HG03280 (cell line): ENCODE results near the gene NDUFAF5.

Source experiments
- ATAC-seq: cut with Tn5 transposase; IDR thresholded peaks from one replicate; pipeline ENCODE4 v1.9.1; 2021; ENCODE audit warnings: mild to moderate bottlenecking, moderate library complexity; ENCODE audit not compliant: unreplicated experiment

NDUFAF5 gene

DNA sequence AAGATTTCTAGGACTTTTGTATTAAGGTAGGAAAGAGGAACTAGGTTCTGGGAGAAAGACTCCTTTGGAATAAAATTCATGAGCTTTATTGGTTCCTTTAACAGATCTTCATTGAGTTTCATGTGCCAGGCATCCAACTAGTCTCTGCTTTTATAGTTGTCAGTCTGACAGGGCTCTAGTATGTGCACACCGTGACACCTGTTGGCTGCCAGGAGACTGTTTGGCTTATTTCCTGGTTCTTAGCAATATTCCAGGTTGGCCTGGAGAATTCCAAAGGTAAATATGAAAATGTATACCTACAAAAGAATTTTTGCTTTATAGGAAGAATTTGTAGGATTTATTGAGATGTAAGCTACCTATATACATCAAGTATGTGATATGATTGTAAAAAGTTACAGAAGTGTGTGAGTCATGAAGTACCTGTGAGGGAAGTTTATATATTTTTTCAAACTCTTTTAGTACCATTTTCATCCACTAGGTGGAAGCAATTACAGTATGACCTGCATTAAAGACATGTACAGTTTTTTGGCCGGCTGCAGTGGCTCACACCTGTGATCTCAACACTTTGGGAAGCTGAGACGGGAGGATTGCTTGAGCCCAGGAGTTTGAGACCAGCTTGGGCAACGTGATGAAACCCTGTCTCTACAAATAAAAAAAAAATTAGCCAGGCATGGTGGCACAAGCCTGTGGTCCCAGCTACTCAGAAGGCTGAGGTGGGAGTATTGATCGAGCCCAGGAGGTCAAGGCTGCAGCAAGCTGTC lies 35.2 kb downstream of the NDUFAF5 start:
- peak; percentile 78 for ATAC-seq

DNA sequence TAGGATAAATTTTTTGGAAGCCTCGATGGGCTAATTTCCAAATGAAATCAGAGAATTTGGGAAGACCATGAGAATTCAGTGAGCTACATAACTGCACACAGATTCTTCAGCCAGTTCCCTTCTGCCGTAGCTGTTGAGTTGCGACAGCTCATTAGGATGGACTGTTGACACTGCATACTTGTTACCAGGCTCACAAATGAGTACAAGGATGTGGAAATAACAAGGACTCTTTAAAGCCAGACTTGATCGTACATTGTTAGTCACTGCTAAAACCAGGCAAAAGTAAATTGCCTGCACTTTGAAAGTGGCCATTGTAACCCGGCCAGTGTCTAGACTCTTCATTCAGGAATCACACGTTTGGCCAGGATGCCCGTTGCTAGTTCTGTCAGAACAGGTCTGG lies 37.0 kb downstream of the NDUFAF5 start:
- no peak for ATAC-seq

DNA sequence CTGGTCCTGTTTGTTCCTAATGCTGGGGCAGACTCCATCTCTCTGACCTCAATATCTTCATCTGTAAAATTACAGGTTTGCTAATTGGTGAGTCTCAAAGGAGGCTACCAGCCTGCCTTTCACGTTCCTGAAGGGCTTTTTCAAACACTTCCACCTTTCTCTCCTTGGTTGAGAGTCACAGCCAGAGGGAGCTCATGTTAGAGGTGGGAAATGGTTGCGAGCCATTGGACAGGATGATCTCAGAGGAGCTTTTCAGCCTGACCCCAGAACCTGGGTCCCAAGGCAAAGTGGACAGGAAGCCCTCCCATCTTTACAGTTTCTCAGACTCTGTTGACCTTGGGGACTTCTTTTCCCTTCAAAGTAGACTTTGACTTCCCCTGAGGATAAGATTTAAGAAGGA lies 37.6 kb downstream of the NDUFAF5 start:
- ATAC-seq: no peak

DNA sequence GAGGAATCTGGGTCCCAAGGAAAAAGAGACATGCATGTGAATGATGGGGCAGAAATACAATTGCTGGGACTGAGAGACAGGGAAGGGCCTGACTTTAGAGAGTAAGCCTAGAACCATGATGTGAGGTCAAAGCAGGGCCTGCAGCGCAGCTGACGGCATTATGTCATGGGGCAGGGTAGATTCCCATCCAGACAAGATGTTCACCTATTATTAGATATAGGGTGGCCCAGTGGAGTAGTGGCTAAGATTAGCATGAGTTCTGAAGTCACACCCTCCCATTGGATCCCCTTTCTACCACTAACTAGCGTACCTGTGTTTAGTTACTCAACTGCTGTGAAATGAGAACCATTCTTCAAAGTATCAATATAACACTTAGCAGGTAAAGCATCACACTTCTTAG lies 39.6 kb downstream of the NDUFAF5 start:
- ATAC-seq: no peak

DNA sequence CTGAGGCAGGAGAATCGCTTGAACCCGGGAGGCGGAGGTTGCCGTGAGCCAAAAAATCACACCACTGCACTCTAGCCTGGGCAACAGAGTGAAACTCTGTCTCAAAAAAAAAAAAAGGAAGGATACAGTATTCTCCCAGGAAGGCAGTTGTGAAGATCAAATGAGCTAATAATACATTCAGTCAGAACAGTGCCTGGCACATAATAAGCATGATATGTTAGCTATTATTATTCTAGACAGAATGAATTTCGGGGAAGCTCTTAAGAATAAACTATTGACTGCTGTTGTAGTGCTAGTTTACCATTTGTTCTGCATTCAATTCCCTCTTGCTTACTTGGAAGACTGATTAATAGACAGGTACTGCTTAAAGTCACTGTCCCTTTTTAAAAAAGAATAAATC lies 40.6 kb downstream of the NDUFAF5 start:
- no peak for ATAC-seq

DNA sequence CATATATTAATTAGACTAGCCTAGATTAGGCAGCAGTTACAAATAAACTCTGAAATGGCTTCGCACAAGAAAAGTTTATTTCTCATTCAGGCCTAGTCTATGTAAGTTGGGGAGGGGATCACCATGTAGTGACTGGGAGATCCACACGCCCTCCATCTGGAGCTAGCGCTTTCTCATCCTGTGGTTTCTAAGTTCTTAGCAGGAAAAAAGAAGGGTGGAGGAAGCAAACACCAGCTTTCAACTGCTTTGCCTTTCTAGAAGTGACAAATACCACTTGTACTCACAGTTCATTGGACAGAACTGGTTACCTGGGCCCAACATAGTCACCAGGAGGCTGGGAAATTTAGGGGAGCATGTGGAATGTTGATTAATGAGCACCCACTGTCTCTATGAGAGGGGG lies 46.6 kb downstream of the NDUFAF5 start:
- no peak for ATAC-seq

DNA sequence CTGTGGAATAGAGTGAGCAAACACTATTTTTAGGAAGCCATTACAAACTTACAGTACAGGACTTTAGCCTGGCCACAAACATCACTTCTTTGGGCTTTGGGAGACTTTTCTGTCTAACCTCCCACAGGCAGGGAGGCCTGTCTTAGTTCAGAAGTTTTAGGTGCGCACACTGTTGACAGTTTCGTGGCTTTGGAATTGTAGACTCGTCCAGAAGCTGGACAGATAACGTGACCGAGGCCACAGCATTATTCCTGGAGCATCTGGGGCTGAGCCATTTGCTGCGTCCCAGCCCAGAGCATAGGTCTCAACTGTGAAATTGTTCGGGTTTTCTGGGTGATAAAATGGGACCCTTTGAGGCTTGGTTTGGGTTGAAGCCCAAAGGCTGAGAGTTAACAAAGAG lies 53.8 kb downstream of the NDUFAF5 start:
- no peak for ATAC-seq

DNA sequence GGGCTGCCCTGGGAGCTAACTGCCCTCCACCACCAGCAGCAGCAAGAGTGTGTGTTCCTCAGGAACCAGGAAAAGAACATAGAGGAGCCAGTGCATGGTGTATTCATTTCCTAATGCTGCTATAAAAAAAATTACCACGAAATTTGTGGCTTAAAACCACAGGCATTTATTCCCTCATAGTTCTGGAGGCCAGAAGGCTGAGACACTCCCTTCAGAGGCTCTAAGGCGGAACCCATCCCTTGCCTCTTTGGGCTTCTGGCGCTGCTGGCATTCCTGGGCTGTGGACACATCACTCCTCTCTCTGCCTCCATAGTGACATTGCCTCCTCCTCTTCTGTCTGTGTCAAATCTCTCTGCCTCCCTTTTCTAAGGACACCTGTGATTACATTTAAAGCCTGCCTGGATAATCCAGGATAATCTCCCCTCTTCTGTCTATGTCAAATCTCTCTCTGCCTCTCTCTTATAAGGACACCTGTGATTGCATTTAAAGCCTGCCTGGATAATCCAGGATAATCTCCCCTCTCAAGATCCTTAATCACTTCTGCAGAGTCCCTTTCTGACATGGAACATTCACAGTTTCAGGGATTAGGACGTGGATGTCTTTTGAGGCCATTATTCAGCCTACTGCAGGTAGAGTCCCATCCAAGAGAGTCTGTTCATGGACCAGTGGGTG lies 54.7 kb downstream of the NDUFAF5 start:
- no peak for ATAC-seq

DNA sequence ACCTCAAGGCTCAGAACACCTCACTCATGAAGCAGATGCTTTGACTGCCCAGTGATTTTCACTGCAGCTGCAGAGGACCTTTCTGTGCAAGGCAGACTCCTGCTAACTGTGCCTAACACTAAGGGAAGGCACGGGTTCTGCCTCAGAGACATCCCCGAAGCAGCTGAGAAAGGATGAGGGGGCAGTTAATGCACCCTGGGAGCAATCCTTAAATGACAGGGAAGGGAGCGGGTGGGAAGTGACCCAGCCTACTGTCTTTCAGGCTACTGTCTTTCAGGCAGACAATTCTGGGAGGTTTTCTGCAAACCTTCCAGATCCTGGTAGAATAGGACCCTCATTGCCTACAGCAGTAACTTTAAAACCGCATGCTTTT lies 55.3 kb downstream of the NDUFAF5 start:
- no peak for ATAC-seq

DNA sequence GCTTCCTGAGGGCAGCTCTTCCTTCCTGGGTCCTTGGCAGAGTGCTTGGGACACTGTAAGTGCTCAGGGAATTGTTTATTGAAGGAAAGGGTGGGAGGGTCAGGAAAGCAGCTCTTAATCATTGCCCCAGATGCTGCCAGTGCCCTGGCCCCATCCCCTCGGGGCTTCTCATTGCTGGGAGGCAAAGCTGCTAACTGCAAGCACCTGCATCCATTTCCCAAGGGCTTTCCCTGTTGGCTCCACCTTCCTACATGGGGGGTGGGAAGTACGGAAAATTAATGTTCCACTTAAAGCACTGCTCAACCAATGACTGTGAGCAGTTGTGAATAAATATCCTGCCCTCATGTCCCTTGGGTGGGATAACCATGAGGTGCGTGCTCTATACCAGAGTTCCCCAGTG lies 56.4 kb downstream of the NDUFAF5 start:
- no peak for ATAC-seq

DNA sequence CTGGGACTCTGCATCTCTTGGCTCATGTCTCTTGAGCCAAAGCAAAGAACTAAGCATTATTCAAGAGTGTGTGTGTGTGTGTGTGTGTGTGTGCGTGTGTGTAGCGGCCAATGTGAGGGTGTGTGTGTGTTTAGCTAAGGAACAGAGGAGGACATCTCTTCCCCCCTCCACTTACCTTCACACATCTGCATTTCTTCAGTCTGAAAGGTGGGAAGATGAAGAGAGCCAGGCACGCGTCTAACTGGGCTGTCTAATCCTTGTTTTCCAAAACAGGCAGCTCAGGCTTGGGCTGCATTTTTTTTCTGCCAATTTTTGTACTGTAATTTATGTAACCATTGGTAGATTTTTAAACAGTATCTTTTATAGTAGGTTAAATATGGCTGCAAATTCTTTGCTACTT lies 59.5 kb downstream of the NDUFAF5 start:
- no peak for ATAC-seq

DNA sequence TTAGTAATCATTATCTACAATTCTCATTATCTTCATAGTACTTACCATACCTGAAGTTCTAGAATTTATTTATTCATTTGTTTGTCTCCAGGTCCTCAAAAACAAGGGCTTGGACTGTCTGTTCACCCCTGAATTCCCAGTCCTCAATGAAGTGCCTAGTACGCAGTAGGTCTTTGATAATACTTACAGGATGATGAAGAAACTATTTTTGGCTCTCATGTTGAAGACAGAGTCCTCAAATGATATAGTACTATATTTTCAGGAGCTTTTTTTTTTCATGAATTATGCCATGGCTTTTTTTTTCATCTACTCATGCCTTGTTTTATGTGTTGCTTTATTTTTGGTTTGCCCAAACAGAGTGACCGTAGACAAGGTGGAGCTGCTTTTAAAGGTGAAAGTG lies 66.5 kb downstream of the NDUFAF5 start:
- no peak for ATAC-seq

DNA sequence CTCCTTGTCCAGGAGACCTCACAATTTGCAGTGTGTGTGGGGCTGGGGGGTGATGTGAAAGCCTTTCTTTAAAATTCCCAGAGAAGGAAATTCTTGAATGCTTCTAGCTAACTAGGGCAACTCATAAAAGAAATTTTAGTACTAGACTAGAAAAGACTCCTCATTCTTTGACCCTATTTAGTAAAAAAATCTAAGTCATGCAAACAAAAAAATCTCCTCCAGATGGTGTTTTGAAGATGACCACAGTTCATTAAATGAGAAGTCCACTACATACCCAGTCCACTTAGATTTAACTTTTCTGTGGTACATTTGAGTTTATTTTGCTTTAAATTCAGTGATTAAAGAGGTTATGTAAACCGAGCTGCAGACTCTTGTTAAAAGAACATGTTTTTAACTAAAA lies 67.5 kb downstream of the NDUFAF5 start:
- ATAC-seq: no peak

DNA sequence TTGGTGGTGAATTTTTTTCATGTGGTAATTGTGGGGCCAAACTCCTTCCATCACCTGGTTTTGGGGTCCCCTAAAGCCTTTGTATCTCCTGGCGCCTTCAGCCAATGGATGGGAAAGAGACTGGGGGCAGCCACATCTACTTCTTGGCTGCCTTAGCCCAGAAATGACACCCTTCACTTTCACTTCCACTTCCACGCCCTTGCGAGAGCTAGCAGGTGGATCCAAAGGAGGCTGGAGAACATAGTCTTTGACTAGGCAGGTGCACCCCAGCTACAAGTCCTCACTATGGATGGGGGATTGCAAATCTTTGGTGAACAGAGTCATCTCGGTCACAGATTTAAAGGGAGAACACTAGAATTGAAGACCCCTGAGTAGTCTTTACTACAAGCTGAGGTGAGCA lies 70.8 kb downstream of the NDUFAF5 start:
- no peak for ATAC-seq

DNA sequence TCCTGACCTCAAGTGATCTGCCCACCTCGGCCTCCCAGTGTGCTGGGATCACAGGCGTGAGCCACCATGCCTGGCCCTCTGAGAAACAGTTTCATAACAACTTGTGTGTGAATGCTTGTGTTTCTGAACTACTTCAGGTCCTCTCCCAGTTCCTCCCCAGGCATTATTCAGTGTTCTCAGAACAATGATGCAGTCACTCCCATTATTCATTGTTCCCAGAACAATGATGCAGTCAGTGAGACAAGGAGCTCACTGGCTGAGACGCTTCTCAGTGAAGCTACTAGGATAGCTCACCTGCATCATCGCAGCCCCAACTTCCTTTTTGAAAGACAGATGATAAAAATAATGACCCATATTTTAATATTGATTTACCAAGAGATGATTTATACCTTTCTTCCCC lies 71.5 kb downstream of the NDUFAF5 start:
- ATAC-seq: no peak

DNA sequence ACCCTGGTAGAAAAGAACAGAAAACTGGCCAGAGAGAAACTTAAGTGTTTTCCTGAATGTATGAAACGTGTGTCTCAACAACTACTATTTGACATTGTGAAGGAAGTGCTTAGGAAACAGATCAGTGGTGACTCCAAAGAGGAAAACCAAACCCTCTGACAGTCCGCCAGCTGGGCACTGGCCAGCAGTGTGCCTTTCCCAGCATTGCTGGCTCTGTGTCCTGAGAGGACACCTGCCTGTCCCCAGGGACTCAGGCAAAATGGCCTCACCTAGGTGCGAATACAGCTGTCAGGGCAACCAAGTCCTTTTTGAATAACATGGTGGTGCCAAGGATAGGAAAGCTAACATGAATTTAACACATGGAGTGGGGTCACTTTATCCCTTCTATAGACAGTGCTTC lies 72.5 kb downstream of the NDUFAF5 start:
- ATAC-seq: no peak

DNA sequence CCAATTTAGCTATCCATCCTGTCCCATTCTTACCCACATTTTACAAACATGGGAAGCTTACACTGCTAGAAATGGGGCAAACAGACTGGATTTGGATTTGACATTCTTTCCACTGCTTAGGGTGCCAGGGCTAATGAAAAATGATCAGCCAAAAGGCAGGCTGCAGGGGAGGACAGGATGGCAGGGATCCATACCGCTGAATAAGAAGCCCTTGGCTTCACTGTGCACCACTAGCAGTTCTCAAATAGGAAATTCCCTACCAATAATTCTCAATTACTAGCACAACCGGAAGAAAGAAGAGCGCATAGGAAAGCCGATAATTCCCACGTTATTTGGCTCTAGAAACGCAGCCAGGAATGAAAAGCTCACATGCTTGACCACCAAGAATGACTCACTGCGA lies 73.1 kb downstream of the NDUFAF5 start:
- no peak for ATAC-seq

DNA sequence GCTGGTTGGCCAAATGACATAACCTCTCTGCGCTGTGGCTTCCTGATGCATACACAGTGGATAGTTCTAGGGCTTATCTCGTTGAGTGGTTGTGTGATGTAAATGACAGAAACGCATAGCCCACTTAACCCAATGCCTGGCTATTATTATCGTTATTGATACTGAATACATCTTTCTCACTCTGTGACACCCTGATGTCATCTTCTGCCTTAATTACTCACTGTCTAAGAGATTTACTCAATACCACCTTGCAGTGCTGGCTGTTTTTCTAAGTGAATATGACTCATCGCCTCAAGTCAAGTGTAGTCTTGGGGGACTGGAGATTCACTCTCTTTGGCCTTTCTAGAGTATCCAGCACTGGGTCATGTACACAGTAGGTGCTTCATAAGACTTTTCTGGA lies 73.6 kb downstream of the NDUFAF5 start:
- ATAC-seq: no peak

DNA sequence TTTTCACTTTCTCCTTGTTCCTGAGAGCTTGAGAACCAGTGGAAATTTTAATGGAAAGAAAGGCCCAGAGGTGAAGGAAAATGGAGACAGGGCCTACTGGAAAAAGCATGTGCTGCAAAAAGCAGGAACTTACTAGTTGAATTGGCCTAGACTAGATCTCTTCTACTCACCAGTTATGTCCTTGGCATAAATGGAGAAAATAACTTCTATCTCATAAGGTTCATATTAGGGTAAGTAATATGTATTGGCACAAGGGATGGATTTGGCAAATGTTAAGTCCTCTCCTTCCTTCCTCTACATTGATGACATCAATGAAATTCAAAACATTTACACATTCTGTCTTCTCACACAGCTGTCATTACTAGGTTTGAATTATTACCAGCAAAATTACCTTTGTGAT lies 74.0 kb downstream of the NDUFAF5 start:
- ATAC-seq: no peak

DNA sequence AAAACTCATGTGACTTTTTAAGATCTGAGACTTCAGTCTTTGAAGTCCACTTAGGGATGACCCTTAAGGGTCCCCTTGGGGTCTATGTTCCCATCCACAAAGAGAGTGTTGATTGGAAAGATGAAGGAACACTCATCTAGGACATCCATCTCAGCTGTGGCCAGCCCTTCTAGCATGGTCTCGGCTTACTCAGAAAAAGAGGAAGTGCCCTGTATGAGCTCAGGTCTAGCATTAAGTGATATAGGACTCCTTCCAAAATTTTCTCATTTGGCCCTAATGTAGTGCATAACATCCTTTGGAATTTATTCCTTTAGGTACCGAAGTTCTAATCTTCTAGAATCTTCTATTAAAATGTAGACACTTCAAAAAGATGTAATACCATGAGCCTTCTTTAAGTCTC lies 77.4 kb downstream of the NDUFAF5 start:
- no peak for ATAC-seq

DNA sequence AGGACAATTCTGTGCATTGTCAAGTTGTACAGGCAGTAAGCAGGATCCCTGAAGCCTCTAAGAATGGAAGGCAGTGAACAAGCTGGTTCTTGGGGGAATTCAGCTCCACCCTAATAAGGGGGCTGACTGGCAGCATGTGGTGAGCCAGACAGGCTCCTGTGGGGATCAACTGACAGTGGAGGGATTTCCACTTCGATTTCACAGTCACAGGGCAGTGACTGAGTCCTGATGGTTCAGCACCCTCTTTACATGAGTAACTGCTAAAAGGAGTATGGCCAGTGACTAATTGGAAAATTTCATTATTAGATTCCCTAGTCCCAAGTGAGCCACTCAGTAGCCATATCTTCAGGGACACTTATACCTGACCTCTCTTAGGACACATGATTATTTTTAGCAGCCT lies 78.4 kb downstream of the NDUFAF5 start:
- no peak for ATAC-seq

DNA sequence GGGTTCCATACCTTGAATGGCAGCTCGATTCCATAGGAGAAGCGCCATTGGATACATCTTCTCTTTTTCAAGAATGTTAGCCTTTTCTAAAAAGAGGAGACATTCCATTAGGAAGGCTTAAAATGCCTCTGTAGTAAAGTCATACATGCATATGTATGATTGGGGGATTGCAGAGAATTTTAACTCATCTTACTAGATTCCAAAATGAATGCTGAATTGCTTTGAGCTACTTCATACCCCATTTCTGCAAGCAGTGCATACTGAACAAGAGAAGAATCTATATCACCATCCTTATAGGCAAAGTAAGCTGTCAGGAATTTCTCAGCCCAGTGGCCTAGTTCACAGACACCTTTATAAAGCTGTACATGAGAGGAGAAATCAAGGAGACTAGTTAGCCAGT lies 80.3 kb downstream of the NDUFAF5 start:
- ATAC-seq: no peak

DNA sequence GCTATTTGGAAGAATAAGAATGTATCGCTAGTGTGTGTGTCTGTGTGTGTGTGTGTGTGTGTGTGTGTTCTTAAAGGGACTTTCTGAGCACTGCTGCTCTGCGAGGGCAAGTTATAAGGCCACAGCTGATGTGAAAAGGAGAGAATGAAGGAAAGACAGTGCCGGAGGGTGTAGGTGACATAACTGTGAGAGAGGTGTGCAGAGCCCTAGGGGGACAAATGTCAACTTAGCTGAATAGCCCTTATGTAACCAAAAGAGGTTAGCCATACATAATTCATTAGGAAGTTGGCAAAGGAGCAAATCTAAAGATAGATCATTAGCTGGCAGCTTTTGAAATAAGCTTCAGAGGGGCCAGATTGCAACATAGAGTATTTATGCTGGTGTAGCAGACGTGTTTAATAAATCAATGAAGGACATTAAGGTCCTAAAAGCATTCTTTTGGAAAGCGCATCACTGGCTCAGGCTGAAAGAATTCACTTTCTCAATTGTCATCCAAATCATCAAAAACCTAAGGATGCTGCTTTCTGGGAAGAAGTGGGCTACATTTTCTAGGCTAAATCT lies 81.0 kb downstream of the NDUFAF5 start:
- ATAC-seq: no peak
